Endothelial cell of umbilical vein (primary cell): ENCODE measurements around the gene CRYAB. TPM values are rescaled to one million over a fixed set of nuclear protein-coding genes. Genes with fewer than 3 reads are reported as not detected.

Source experiments
- BruUV-seq: library from RNA; stranded (reverse); fragments of 400-500 nt; replicated peaks from 2 replicates; lab custom pipeline; 2021; lab: Mats Ljungman, UMichigan
- CTCF ChIA-PET: fragments of 300-600, 350-600 bp; sonication (Branson Sonifier 250); formaldehyde crosslinking; loops from one replicate; lab custom pipeline; 2021; ENCODE audit warnings: antibody characterized with exemption, inconsistent platforms; lab: Charles Lee
- POLR2A ChIA-PET: fragments of 300-600, 350-600 bp; sonication (Branson Sonifier 250); formaldehyde crosslinking; loops from one replicate; lab custom pipeline; 2021; ENCODE audit warnings: antibody characterized with exemption, inconsistent platforms; lab: Charles Lee
- DNase-seq: peaks from one replicate; pipeline ENCODE4 v3.0.0-alpha.2; 2011; ENCODE audit warnings: low read depth, low spot score
- FAIRE-seq: peaks from 2 replicates; lab custom pipeline; 2011; peaks lifted over from hg19 to GRCh38; lab: Jason Lieb, UNC
- H2AFZ ChIP-seq: 2 replicates; pipeline ENCODE4 v1.6.0; 2012; ENCODE audit warnings: low read depth, low read length, control low read depth, inconsistent platforms
- H3K27ac ChIP-seq: 2 replicates; pipeline ENCODE4 v1.5.1; 2011; ENCODE audit warnings: low read depth, mild to moderate bottlenecking, control low read depth, low read length, moderate library complexity; ENCODE audit not compliant: insufficient read depth
- H3K27me3 ChIP-seq, 2 experiments: 2 replicates each; pipeline versions ENCODE4 v1.6.0 to v1.6.1; 2011; ENCODE audit warnings: low read length in 2 of 2, mixed read lengths in 1 of 2; ENCODE audit not compliant: control insufficient read depth in 2 of 2, insufficient read depth in 2 of 2
- H3K36me3 ChIP-seq, 2 experiments: 2 replicates in 1 of 2; 3 replicates in 1 of 2; pipeline ENCODE4 v1.5.1; 2011; ENCODE audit warnings: low read length in 2 of 2, mild to moderate bottlenecking in 1 of 2, moderate library complexity in 1 of 2; ENCODE audit not compliant: control insufficient read depth in 2 of 2, insufficient read depth in 2 of 2; ENCODE audit errors: extremely low read depth in 1 of 2
- H3K4me1 ChIP-seq: 3 replicates; pipeline ENCODE4 v1.5.1; 2011; ENCODE audit warnings: mild to moderate bottlenecking, low read length; ENCODE audit not compliant: control insufficient read depth, insufficient read depth; ENCODE audit errors: extremely low read depth
- H3K4me2 ChIP-seq: 2 replicates; pipeline ENCODE4 v1.6.1; 2011; ENCODE audit warnings: low read length, control low read depth, mixed read lengths; ENCODE audit not compliant: insufficient read depth
- H3K4me3 ChIP-seq, 3 experiments: fragments of 200-600 bp in 1 of 3; sonication (generic), shearing (Covaris generic) in 1 of 3; replicated peaks in 1 of 3; 2 replicates each; pipeline ENCODE4 v1.5.1; 2011 to 2016; ENCODE audit warnings: control low read depth in 3 of 3, low read length in 3 of 3, mild to moderate bottlenecking in 2 of 3, inconsistent platforms in 1 of 3, low read depth in 1 of 3, moderate library complexity in 1 of 3; ENCODE audit not compliant: insufficient read depth in 1 of 3
- H3K79me2 ChIP-seq: 2 replicates; pipeline ENCODE4 v1.6.0; 2012; ENCODE audit warnings: low read length, inconsistent platforms; ENCODE audit not compliant: control insufficient read depth, insufficient read depth
- H3K9ac ChIP-seq: replicated peaks from 2 replicates; pipeline ENCODE3; 2011; ENCODE audit warnings: low read length, control low read depth; ENCODE audit not compliant: insufficient read depth; ENCODE audit errors: extremely low read depth
- H3K9me1 ChIP-seq: replicated peaks from 3 replicates; pipeline ENCODE4 v1.6.0; 2011; ENCODE audit warnings: mild to moderate bottlenecking, low read length; ENCODE audit not compliant: control insufficient read depth, insufficient read depth; ENCODE audit errors: extremely low read depth
- H3K9me3 ChIP-seq: replicated peaks from 2 replicates; pipeline ENCODE4 v1.5.1; 2012; ENCODE audit warnings: low read length, inconsistent platforms; ENCODE audit not compliant: control insufficient read depth, insufficient read depth
- H4K20me1 ChIP-seq: replicated peaks from 2 replicates; pipeline ENCODE3; 2011; ENCODE audit warnings: mild to moderate bottlenecking, low read length; ENCODE audit not compliant: control insufficient read depth, insufficient read depth; ENCODE audit errors: extremely low read depth
- EZH2 ChIP-seq: IDR thresholded peaks from 2 replicates; pipeline ENCODE4 v1.6.1; 2012; ENCODE audit warnings: borderline replicate concordance, low read depth, mild to moderate bottlenecking, moderate library complexity, low read length, inconsistent platforms; ENCODE audit not compliant: severe bottlenecking
- FOS ChIP-seq: IDR thresholded peaks from 2 replicates; pipeline ENCODE4 v1.6.1; 2011; ENCODE audit warnings: mild to moderate bottlenecking, low read length, moderate library complexity, borderline replicate concordance; ENCODE audit not compliant: insufficient read depth
- GATA2 ChIP-seq: IDR thresholded peaks from 2 replicates; pipeline ENCODE4 v1.7.0; 2011; ENCODE audit warnings: low read depth, mild to moderate bottlenecking, moderate library complexity, mixed read lengths, low read length; ENCODE audit not compliant: insufficient read length, insufficient read depth
- JUN ChIP-seq: IDR thresholded peaks from 2 replicates; pipeline ENCODE4 v1.6.1; 2011; ENCODE audit warnings: borderline replicate concordance, low read depth; ENCODE audit not compliant: insufficient read length, insufficient read depth
- MYC ChIP-seq: IDR thresholded peaks from one replicate; pipeline ENCODE4 v1.6.1; 2011; ENCODE audit warnings: mild to moderate bottlenecking, low read depth, low read length
- POLR2A ChIP-seq: IDR thresholded peaks from 2 replicates; pipeline ENCODE4 v1.6.1; 2012; ENCODE audit warnings: low read depth, mild to moderate bottlenecking, control low read depth, low read length
- POLR2AphosphoS5 ChIP-seq: IDR thresholded peaks from 2 replicates; pipeline ENCODE4 v1.6.1; 2012; ENCODE audit warnings: low read depth, mild to moderate bottlenecking, control low read depth, low read length, moderate library complexity; ENCODE audit not compliant: insufficient read depth
- dilution Hi-C: fragments of 300-500 bp; cut with MboI; formaldehyde crosslinking; loops from one replicate; pipeline ENCODE4 v1.15.0; 2019; ENCODE audit warnings: low sequenced_read_pairs; ENCODE audit not compliant: extremely low pct_ligation_motif_present
- intact Hi-C: fragments of 100-400 bp; cut with micrococcal nuclease; formaldehyde crosslinking; loops from one replicate; pipeline ENCODE4 v1.10.0; 2022
- polyA plus RNA-seq, 4 experiments: library from polyadenylated mRNA; depleted of rRNA in 3 of 4; stranded (reverse) in 3 of 4; unstranded in 1 of 4; fragments of >200 nt; gene quantifications; 2 replicates each; pipeline versions ENCODE4 v1.2.1 to v1.2.3, GENCODE V29; 2011 to 2012; ENCODE audit warnings: missing spikeins in 1 of 4
- total RNA-seq: library from RNA; stranded (reverse); gene quantifications from 2 replicates; pipeline ENCODE4 v1.2.3, GENCODE V29; 2021
- TF ChIP-seq, protein P1 (sequence below): IDR thresholded peaks from 2 replicates; pipeline ENCODE4 v1.6.1; 2011; ENCODE audit not compliant: insufficient read depth, insufficient read length
- TF ChIP-seq, protein P2 (sequence below), 2 donors: IDR thresholded peaks; 1 replicate in 1 of 2; 2 replicates in 1 of 2; pipeline ENCODE4 v1.5.1; 2011; ENCODE audit warnings: low read length in 2 of 2, mild to moderate bottlenecking in 2 of 2, moderate library complexity in 2 of 2, control low read depth in 1 of 2, inconsistent platforms in 1 of 2, low read depth in 1 of 2; ENCODE audit not compliant: insufficient read depth in 1 of 2; ENCODE audit errors: extremely low read depth in 1 of 2

The CRYAB gene
- total and polyA plus RNA-seq, 2 donors (not counting 3 experiments of a cell fraction or from before 2014, with no cell fraction given) = 0.48 TPM; not detected in 1

DNA sequence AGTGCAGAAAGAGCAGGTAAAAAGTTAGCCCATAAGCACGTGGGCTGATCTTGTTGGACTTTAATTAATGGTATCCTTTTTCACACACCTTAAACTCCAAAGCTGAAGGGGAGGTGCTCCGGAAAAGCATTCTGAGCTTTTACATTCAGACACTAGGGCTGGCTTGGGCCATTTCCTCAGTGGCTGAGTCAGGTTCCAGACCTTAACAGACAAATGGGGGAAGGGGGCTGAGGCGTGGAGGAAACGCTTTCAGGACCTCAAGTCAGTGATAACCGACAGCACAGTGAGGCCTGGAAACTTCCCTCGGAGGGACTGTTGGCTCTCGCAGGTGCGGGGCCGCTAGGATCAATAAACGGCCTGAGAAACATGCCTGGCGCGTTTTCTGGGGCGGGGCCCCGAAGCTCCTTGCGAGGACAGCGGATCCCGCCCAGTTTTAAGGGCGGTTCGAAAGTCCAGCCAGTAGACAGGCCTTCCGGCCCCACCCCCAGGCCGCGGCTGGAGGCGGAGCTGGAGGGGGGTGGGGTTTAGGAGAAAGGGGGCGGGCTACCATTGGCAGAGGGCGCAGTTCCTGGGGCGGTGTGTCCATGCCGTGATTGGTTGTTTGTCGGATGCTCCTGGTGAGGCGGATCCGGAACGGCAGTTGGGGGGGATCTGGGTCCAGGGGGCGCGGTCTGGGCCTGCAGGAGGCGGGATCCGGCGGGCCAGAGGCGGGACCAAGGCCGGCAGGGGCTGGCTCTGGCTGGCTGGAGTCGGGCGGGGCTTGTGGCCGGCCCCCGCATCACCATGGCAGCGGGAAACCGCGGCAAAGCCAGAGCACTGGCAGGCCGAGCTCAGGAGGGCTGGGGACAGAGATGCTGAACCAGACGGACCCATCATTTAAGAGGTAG, 15.2 kb upstream of the CRYAB start:
- H3K9me1 ChIP-seq = no peaks in the 10 kb centered on the region
- H3K79me2 ChIP-seq = no peaks in the 10 kb centered on the region
- no peaks in the 10 kb centered on the region for H3K9me3 ChIP-seq
- DNase-seq (peak; percentile 98), FAIRE-seq (peak; percentile 93)
- H3K36me3 ChIP-seq = no peaks in the 10 kb centered on the region
- POLR2A ChIA-PET = interaction anchor here (0.6 to 1.3 kb wide), 8 partner anchors 8 to 108 kb away, joined by 3 to 6 read pairs (median 3); partner anchors contain the start of genes ALG9, C11orf52 and DIXDC1
- H3K4me3 ChIP-seq = peak overlapping the region; percentile 38 to 66 (median 38)
- H4K20me1 ChIP-seq = no peaks in the 10 kb centered on the region
- intact Hi-C loops (loop anchor here (1.0 to 5.0 kb wide), 8 partner anchors 18 to 354 kb away; partner anchors contain the start of genes ALG9, BCO2, CFAP68 and FDXACB1), dilution Hi-C loops (no loop called here)
- peak overlapping the region; percentile 98 for H2AFZ ChIP-seq
- TSS peak; percentile 96 for BruUV-seq
- CTCF ChIA-PET = interaction anchor here (0.7 to 2.1 kb wide), 17 partner anchors 9 to 96 kb away, joined by 3 to 36 read pairs (median 5); partner anchors contain the start of genes ALG9 and DIXDC1
- no peak for TF ChIP-seq JUN
- peak; percentile 38 for TF ChIP-seq POLR2AphosphoS5
- no peak for TF ChIP-seq FOS
- TF ChIP-seq, protein P1, sequence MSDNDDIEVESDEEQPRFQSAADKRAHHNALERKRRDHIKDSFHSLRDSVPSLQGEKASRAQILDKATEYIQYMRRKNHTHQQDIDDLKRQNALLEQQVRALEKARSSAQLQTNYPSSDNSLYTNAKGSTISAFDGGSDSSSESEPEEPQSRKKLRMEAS = no peak
- no peak for TF ChIP-seq MYC
- TF ChIP-seq POLR2A = peak; percentile 88
- no peak for TF ChIP-seq EZH2
- no peak for TF ChIP-seq GATA2
- TF ChIP-seq, protein P2, sequence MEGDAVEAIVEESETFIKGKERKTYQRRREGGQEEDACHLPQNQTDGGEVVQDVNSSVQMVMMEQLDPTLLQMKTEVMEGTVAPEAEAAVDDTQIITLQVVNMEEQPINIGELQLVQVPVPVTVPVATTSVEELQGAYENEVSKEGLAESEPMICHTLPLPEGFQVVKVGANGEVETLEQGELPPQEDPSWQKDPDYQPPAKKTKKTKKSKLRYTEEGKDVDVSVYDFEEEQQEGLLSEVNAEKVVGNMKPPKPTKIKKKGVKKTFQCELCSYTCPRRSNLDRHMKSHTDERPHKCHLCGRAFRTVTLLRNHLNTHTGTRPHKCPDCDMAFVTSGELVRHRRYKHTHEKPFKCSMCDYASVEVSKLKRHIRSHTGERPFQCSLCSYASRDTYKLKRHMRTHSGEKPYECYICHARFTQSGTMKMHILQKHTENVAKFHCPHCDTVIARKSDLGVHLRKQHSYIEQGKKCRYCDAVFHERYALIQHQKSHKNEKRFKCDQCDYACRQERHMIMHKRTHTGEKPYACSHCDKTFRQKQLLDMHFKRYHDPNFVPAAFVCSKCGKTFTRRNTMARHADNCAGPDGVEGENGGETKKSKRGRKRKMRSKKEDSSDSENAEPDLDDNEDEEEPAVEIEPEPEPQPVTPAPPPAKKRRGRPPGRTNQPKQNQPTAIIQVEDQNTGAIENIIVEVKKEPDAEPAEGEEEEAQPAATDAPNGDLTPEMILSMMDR (IDR thresholded peaks at IDR 0.05; ENCODE audit: extremely low read depth in 1 of 2, insufficient read depth in 1 of 2, low read depth in 1 of 2, low read length in 2 of 2) = peak in 1 of 2 donors; percentile 20
- H3K27me3 ChIP-seq = no peaks in the 10 kb centered on the region
- peak overlapping the region; percentile 96 for H3K9ac ChIP-seq
- H3K4me2 ChIP-seq = peak overlapping the region; percentile 86
- H3K27ac ChIP-seq = peak overlapping the region; percentile 98
- H3K4me1 ChIP-seq = peaks cover 28% of the 10 kb centered on the region
